Fibroblast of skin of right quadriceps (primary cell): ENCODE results near the gene KIAA0408.

Experiments
- DNase-seq: peaks from one replicate; pipeline ENCODE4 v3.0.0-alpha.2; 2013

The KIAA0408 gene

GRCh38 chr6:127459231-127459641 lies at the start of gene KIAA0408:
Gene KIAA0408, minus strand, starts transcription at chr6:127459389. Its CDS starts 5,408 bp downstream, at chr6:127453981.
- peak; percentile 59 for DNase-seq

- no peak for DNase-seq
Measured at GRCh38 chr6:127506894-127507293, 47.7 kb upstream of the KIAA0408 start.

DNA sequence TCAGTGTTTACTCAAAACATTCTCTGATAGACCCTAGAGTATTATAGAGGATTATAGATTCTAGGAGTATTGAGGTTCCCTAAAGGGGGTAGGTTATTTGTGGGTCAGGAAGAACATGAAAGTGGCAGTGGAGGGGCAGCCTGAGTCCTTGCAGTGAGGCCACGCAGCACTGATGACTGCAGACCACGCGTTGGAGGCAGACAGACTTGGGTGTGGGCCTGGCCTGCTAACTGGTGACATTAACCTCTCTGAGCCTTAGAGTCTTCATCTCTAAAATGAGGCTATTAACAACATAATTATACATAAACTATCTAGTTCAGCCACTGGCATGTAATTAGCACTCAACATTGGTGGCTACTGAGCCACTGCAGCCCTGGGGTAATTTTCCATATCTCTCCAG lies 43.8 kb upstream of the KIAA0408 start:
- no peak for DNase-seq

DNA sequence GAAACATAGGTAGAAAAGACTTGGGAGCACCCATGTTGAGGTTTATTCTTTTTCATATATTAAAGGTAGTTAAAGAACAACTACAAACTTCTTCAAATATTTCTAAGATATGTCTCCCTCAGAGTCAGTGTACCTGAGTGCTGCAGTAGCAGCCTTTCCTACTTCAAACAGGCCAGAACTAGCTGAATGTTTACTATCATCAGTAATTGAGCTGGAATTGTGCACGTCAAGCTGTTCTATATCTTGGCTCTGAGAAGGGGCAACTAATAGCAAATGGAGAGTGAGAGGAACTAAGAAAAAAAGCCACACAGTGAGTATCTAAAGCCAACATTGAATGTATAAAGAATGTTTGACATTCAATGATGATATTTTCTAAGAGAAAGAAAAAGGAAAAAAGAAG lies 38.2 kb upstream of the KIAA0408 start:
- DNase-seq, result no peak

DNA sequence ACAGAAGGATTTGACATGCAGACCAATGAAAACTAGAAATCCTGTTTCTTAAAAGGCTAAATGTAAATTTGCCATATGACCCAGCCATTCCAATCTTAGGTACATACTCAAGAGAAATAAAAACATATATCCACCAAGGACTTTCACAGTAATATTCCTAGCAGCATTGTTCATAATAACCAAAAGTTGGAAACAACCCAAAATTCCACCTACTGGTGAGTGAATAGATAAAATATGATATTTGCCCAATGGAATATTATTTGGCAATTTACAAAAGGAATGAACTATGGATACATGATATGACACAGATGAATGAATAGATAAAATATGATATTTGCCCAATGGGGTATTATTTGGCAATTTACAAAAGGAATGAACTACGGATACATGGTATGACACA lies 37.3 kb upstream of the KIAA0408 start:
- peak; percentile 20 for DNase-seq

DNA sequence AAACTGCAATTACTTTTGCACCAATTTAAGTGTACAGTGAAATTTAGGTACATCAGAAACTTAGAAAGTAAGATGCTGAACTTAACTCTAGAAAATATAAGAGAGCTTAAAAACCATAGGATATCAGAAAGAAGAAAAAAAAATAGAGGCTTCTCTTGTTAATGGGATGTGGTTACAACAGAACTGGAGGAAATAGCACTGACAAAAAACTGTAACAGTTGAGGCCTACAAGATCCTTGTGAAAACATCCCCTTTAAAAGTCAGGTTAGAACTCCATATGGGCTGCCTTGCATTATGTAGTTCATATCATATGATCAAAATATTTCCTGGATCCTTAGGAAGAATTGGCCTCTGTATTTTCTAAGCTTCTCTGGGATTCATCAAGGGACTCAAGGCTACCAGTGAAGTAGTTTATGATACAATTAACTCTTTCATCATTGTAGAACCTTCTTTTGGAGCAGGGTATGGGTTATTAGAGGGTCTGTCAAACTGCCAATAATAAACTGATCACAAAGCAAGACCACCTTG lies 35.1 kb upstream of the KIAA0408 start:
- no peak for DNase-seq

GRCh38 chr6:127489248-127489647 lies 30.1 kb upstream of the KIAA0408 start:
- no peak for DNase-seq

- DNase-seq, result no peak
Measured at GRCh38 chr6:127486934-127487333, 27.7 kb upstream of the KIAA0408 start.

GRCh38 chr6:127484212-127484863 lies 25.1 kb upstream of the KIAA0408 start:
- DNase-seq, result peak; percentile 59

DNA sequence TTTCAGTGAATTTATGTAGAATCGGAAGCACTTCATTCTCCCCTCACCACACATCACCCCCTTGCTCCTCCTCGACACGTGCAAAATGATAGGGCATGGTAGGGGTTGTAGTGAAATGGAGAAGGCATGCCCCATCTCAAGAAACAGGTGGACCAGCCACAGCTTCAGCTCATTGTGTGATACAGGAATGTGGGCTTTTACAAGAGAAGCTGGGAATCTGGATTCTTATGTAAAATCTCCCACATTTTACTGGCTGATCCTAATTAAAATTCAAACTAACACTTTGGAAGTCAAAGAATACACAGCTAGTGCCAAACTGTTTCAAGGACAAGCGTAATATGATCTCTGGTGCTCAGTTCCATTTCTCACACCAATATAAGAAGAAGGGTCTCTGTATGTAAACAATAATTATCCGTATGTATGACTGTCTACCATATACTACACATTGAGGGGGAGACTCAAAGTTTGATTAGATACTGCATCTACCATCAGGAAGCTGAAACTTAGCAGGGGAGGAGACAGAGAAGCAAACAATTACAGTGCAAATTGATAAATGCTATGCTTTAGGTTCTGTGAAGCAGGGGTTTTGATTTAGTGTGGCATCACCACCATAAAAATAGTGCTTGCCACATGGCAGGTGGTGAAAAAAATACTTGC lies 24.3 kb upstream of the KIAA0408 start:
- DNase-seq, result no peak

DNA sequence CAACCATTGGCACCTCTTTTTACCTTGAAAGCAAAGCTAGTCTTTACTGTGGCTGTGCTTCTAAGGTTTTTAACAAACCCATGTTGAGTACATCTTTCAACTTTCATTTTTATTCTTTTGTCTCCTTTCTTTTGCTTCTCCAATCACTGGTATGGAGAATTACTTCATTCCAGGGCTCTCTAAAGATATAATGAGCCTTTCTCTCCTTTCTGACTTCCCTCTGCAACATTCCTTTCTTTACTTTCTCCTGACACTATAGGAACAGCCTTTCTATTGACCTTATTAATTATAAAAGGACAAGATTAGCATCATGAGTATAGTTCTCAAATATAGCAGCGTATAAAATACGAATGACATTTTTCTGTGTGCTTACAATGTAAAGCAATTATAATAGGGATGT lies 23.1 kb upstream of the KIAA0408 start:
- DNase-seq, result no peak

GRCh38 chr6:127481628-127482027 lies 22.4 kb upstream of the KIAA0408 start:
- DNase-seq, result peak; percentile 52

DNA sequence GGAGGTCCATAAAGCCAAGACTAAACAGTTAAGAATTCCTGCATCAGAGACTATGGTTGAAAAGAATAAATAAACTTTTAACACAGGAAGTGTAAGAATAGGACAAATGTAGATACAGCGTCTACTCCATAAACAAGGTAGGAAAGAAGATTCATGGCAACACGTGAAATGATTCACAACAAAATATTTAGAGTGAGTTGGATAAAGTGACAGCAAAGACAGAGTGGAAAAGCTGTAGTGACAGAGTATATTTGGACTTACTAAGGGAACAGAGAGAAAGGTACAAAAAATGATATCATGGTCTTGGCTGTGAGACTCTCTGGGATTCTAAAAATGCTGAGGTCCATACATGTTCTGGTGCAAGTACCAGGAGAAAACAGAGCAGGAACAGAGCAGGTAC lies 21.9 kb upstream of the KIAA0408 start:
- no peak for DNase-seq

DNA sequence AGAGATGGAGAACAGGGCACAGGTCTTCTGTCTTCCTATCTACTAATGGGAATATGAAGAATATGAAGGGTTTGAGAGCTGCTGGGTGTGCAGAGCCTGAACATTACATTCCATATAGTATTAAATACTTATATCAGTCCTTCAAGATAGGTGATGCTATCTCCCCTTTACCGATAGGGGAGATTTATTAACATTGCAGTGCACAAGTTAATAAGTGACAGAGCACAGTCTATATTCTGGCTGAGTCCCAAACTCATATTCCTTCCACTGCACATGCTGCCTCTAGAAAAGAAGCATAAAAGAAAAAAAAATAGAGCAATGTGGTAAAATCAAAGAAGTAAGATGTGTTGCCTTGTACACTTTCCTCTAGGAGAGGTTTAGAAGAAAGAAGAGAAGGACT lies 18.5 kb upstream of the KIAA0408 start:
- no peak for DNase-seq

GRCh38 chr6:127475823-127476176 lies 16.6 kb upstream of the KIAA0408 start:
- no peak for DNase-seq

- DNase-seq, result no peak
Measured at GRCh38 chr6:127475135-127475822, 16.1 kb upstream of the KIAA0408 start.

- DNase-seq, result peak; percentile 8
Measured at GRCh38 chr6:127471379-127472255, 12.4 kb upstream of the KIAA0408 start.

DNA sequence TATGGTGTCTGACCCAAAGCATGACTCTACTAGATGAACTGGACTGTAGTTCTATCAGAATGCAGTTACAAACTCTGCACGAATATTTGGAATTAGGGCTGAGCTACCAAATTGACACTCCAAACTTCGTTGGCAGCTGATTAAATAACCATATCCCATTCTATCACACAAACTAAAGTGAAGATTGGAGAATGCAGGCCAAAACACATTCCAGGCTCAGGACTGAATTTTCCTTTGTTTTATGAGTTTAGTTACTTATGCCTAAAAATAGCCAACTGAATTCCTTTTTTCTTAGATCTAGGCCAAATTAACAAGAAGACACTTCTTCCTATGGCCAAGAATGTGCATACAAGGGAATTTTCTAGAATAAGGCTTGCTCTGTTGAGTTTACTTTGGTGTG lies 9.7 kb upstream of the KIAA0408 start:
- DNase-seq, result no peak

GRCh38 chr6:127466416-127466815 lies 7.2 kb upstream of the KIAA0408 start:
- DNase-seq, result no peak

GRCh38 chr6:127464881-127465459 lies 5.8 kb upstream of the KIAA0408 start:
- DNase-seq, result peak; percentile 55

GRCh38 chr6:127464161-127464880 lies 5.1 kb upstream of the KIAA0408 start:
- peak; percentile 76 for DNase-seq

- DNase-seq, result no peak
Measured at GRCh38 chr6:127463056-127463455, 3.9 kb upstream of the KIAA0408 start.
